DMS 273 (cell line): ENCODE data around the gene STK33.

Source experiments
- DNase-seq: peaks from one replicate; lab custom pipeline; 2025; ENCODE audit not compliant: unreplicated experiment; lab: John Stamatoyannopoulos, UW

STK33 gene

GRCh38 chr11:8593935-8594909 is at the start of gene STK33:
Gene STK33, minus strand, starts transcription at chr11:8594228. Its CDS starts 119,323 bp downstream, at chr11:8474905.
- peak; percentile 84 for DNase-seq

GRCh38 chr11:8642196-8642841 is 48.3 kb upstream of the STK33 start:
- DNase-seq = peak; percentile 87

GRCh38 chr11:8641332-8641731 is 47.3 kb upstream of the STK33 start:
- no peak for DNase-seq

GRCh38 chr11:8640267-8640906 is 46.4 kb upstream of the STK33 start:
- DNase-seq = peak; percentile 18

GRCh38 chr11:8639655-8640054 is 45.6 kb upstream of the STK33 start:
- DNase-seq = no peak

GRCh38 chr11:8638300-8638699 is 44.3 kb upstream of the STK33 start:
- DNase-seq = no peak

GRCh38 chr11:8636127-8636526 is 42.1 kb upstream of the STK33 start:
- DNase-seq = no peak

- no peak for DNase-seq
Measured at GRCh38 chr11:8634498-8634897, 40.5 kb upstream of the STK33 start.

- DNase-seq = peak; percentile 13
Measured at GRCh38 chr11:8631395-8632118, 37.5 kb upstream of the STK33 start.

GRCh38 chr11:8624698-8625097 is 30.7 kb upstream of the STK33 start:
- no peak for DNase-seq

- DNase-seq = no peak
Measured at GRCh38 chr11:8621147-8621546, 27.1 kb upstream of the STK33 start.

GRCh38 chr11:8617063-8617462 is 23.0 kb upstream of the STK33 start:
- DNase-seq = no peak

- DNase-seq = no peak
Measured at GRCh38 chr11:8615291-8616032, 21.4 kb upstream of the STK33 start.

- DNase-seq = no peak
Measured at GRCh38 chr11:8614497-8614896, 20.5 kb upstream of the STK33 start.

GRCh38 chr11:8613036-8613435 is 19.0 kb upstream of the STK33 start:
- DNase-seq = no peak

GRCh38 chr11:8612522-8612921 is 18.5 kb upstream of the STK33 start:
- no peak for DNase-seq

- DNase-seq = peak; percentile 28
Measured at GRCh38 chr11:8610532-8611116, 16.6 kb upstream of the STK33 start.

- DNase-seq = no peak
Measured at GRCh38 chr11:8608652-8609051, 14.6 kb upstream of the STK33 start.

- DNase-seq = no peak
Measured at GRCh38 chr11:8605971-8606563, 12.0 kb upstream of the STK33 start.
